K562 (cell line): ENCODE results near the gene C1QTNF12. TPM values are rescaled to one million over a fixed set of nuclear protein-coding genes. Genes with fewer than 3 reads are reported as not detected.

Experiments used
- ATAC-seq: fragments of 200-7000 bp; cut with Tn5 transposase; 3 replicates; pipeline ENCODE4 v1.9.1; 2020; ENCODE audit warnings: moderate library complexity
- BruUV-seq: library from RNA; stranded (reverse); fragments of 400-500 nt; replicated peaks from 2 replicates; lab custom pipeline; 2021; lab: Mats Ljungman, UMichigan
- CTCF ChIA-PET: fragments of 300-600 bp; formaldehyde crosslinking; extraction: SDS; loops from one replicate; lab custom pipeline; 2021; ENCODE audit warnings: low intra/inter-chr PET ratio; lab: Yijun Ruan, JAX
- POLR2A ChIA-PET: fragments of 300-600, 350-650 bp; sonication (Branson Sonifier 250); formaldehyde crosslinking; extraction: SDS; loops from one replicate; lab custom pipeline; 2021; ENCODE audit warnings: antibody characterized with exemption, inconsistent platforms; lab: Yijun Ruan, JAX
- DNase-seq, 4 experiments: peaks; one replicate each; pipeline versions ENCODE4 v3.0.0 to v3.0.0-alpha.2; 2011 to 2018; ENCODE audit warnings: low spot score in 3 of 4, mixed read lengths in 3 of 4; ENCODE audit errors: extremely low read depth in 1 of 4
- FAIRE-seq: peaks from 2 replicates; lab custom pipeline; 2011; peaks lifted over from hg19 to GRCh38; lab: Jason Lieb, UNC
- H2AFZ ChIP-seq: 2 replicates; pipeline ENCODE4 v1.6.0; 2011; ENCODE audit warnings: low read depth, low read length, control low read depth, inconsistent platforms
- H3K27ac ChIP-seq: fragments of 200-600 bp; 3 replicates; pipeline ENCODE4 v1.8.0; 2011; ENCODE audit warnings: low read depth, mild to moderate bottlenecking, control low read depth, inconsistent platforms, low read length, moderate library complexity, mixed read lengths; ENCODE audit errors: extremely low read depth
- H3K27me3 ChIP-seq, 2 experiments: fragments of 300-600 bp in 1 of 2; 2 replicates in 1 of 2; 3 replicates in 1 of 2; pipeline versions ENCODE4 v1.6.0 to v1.8.0; 2011; ENCODE audit warnings: inconsistent platforms in 2 of 2, low read length in 2 of 2, mild to moderate bottlenecking in 1 of 2, mixed read lengths in 1 of 2, moderate library complexity in 1 of 2; ENCODE audit not compliant: control insufficient read depth in 2 of 2, insufficient read depth in 2 of 2
- H3K36me3 ChIP-seq: fragments of 300-600 bp; 3 replicates; pipeline ENCODE4 v1.8.0; 2011; ENCODE audit warnings: mild to moderate bottlenecking, low read length, inconsistent platforms; ENCODE audit not compliant: control insufficient read depth, insufficient read depth
- H3K4me1 ChIP-seq, 2 experiments: fragments of 200-600 bp in 1 of 2; replicated peaks in 1 of 2; 2 replicates in 1 of 2; 3 replicates in 1 of 2; pipeline versions ENCODE4 v1.5.1 to v1.8.0; 2011; ENCODE audit warnings: inconsistent platforms in 2 of 2, low read length in 2 of 2, mild to moderate bottlenecking in 1 of 2, mixed read lengths in 1 of 2, moderate library complexity in 1 of 2; ENCODE audit not compliant: control insufficient read depth in 2 of 2, insufficient read depth in 2 of 2
- H3K4me2 ChIP-seq: 2 replicates; pipeline ENCODE4 v1.6.1; 2011; ENCODE audit warnings: low read length, control low read depth, inconsistent platforms, mixed read lengths; ENCODE audit not compliant: insufficient read depth
- H3K4me3 ChIP-seq: fragments of 200-600 bp; sonication (generic), shearing (Covaris generic); 2 replicates; pipeline ENCODE4 v1.5.1; 2016; ENCODE audit warnings: control low read depth, inconsistent platforms
- H3K79me2 ChIP-seq: fragments of 200-600 bp; 3 replicates; pipeline ENCODE4 v1.8.0; 2011; ENCODE audit warnings: low read length, inconsistent platforms; ENCODE audit not compliant: control insufficient read depth, insufficient read depth
- H3K9ac ChIP-seq, 2 experiments: 2 replicates each; pipeline versions ENCODE4 v1.6.0 to v1.6.1; 2011; ENCODE audit warnings: low read depth in 2 of 2, low read length in 2 of 2, control low read depth in 1 of 2, inconsistent platforms in 1 of 2, mild to moderate bottlenecking in 1 of 2, mixed read lengths in 1 of 2; ENCODE audit not compliant: insufficient read depth in 1 of 2
- H3K9me1 ChIP-seq: one replicate; pipeline ENCODE4 v1.6.0; 2011; ENCODE audit warnings: inconsistent platforms, mild to moderate bottlenecking, low read length, moderate library complexity; ENCODE audit not compliant: control insufficient read depth, insufficient read depth
- H3K9me3 ChIP-seq: replicated peaks from 2 replicates; pipeline ENCODE4 v1.5.1; 2011; ENCODE audit warnings: low read depth, low read length, inconsistent platforms; ENCODE audit not compliant: control insufficient read depth, insufficient read depth
- H4K20me1 ChIP-seq: replicated peaks from 2 replicates; pipeline ENCODE4 v1.6.1; 2011; ENCODE audit warnings: low read length, inconsistent platforms, mixed read lengths; ENCODE audit not compliant: control insufficient read depth, insufficient read depth
- HDAC1 ChIP-seq, 2 experiments: fragments of 450-650 bp; IDR thresholded peaks; 2 replicates each; pipeline ENCODE4 v1.6.1; 2016 to 2017; ENCODE audit warnings: inconsistent platforms in 1 of 2, mild to moderate bottlenecking in 1 of 2, moderate library complexity in 1 of 2
- PRDM10 ChIP-seq: fragments of 450-650 bp; IDR thresholded peaks from 2 replicates; pipeline ENCODE4 v1.6.1; 2018; ENCODE audit not compliant: partially characterized antibody
- WGBS: fragments of 100-300 bp; shearing (Covaris generic); methylation state at CpG from one replicate; pipeline ENCODE4 v1.1.6; 2016; ENCODE audit warnings: low coverage, mixed read lengths; ENCODE audit not compliant: insufficient coverage; ENCODE audit errors: missing lambda C conversion rate; 5-methylcytosine and 5-hydroxymethylcytosine counted together
- in situ Hi-C: fragments of 300-500 bp; cut with MboI; formaldehyde crosslinking; loops from 4 replicates; pipeline ENCODE4 v1.15.0; 2018; ENCODE audit warnings: inconsistent platforms, mixed read lengths
- intact Hi-C: fragments of 100-400 bp; cut with micrococcal nuclease; formaldehyde crosslinking; loops from 2 replicates; pipeline ENCODE4 v1.14.2; 2022
- polyA plus RNA-seq, 8 experiments: library from polyadenylated mRNA; depleted of rRNA in 4 of 8; stranded (reverse) in 5 of 8; unstranded in 3 of 8; fragments of >200 nt; fragmentation: Nextera tagmentation in 2 of 8; fragmentation: Illumina TruSeq in 1 of 8; extraction: Ambion mirVana in 2 of 8; extraction: Trizol in 1 of 8; gene quantifications; 2 replicates each; pipeline versions ENCODE4 v1.2.1 to v1.2.3, GENCODE V29; 2011 to 2014; ENCODE audit warnings: inconsistent platforms in 1 of 8, missing spikeins in 1 of 8
- total RNA-seq, 7 experiments: library from RNA; depleted of rRNA in 6 of 7; stranded (reverse); fragments of >200 nt in 6 of 7; fragmentation: Illumina TruSeq in 2 of 7; extraction: Trizol in 2 of 7; gene quantifications; 2 replicates each; pipeline versions ENCODE4 v1.2.1 to v1.2.3, GENCODE V29; 2011 to 2021; ENCODE audit warnings: low replicate concordance in 1 of 7

C1QTNF12 gene
- total and polyA plus RNA-seq, 9 of the 15 experiments (the other 6 are each of a cell fraction or from before 2014, with no cell fraction given): 0.11 to 4.3 (median 0.93) TPM; not detected in 3

- Histone ChIP-seq H3K4me3 (no peak overlapping the region), H3K4me2 (no peak overlapping the region), H3K36me3 (peaks cover 46% of the 10 kb centered on the region; the same call in 2 of the 3 replicates), H3K27me3 (no peaks in the 10 kb centered on the region), H3K79me2 (no peaks in the 10 kb centered on the region), H3K4me1 (peaks cover 0 to 85% of the 10 kb centered on the region in 2 experiments; a peak in 2 of 5 replicates), H3K9ac (peak overlapping the region in 1 of 2 experiments; percentile 66; a peak in 1 of 4 replicates), H4K20me1 (no peaks in the 10 kb centered on the region; the same call in 1 of the 2 replicates), H3K9me3 (no peaks in the 10 kb centered on the region), H2AFZ (no peak overlapping the region), H3K9me1 (no peaks in the 10 kb centered on the region), H3K27ac (no peak overlapping the region)
- DNase-seq (no peak), FAIRE-seq (no peak), ATAC-seq (no peak)
- 87% methylated on average over 9 of the region's 11 CpGs for WGBS
- in situ Hi-C loops: no loop called here
- ChIA-PET CTCF (no interaction called here), POLR2A (interaction anchor here (0.6 to 2.0 kb wide), 5 partner anchors 11 to 228 kb away, joined by 3 to 7 read pairs (median 3); no protein-coding TSS in a partner anchor)
- peak; percentile 53 for TF ChIP-seq PRDM10
- TF ChIP-seq HDAC1 (IDR thresholded peaks at IDR 0.05): no peak
- intact Hi-C loops: no loop called here
- BruUV-seq: no TSS peak
These were observed 31.3 kb downstream of the C1QTNF12 start for GRCh38 chr1:1215080-1215676.
